M059J (cell line): ENCODE data around the gene ZNF862. TPM values are rescaled to one million over a fixed set of nuclear protein-coding genes. Genes with fewer than 3 reads are reported as not detected.

ENCODE experiments used
- DNase-seq: peaks from one replicate; pipeline ENCODE4 v3.0.0-alpha.2; 2012; ENCODE audit warnings: low read depth
- total RNA-seq: library from RNA; depleted of rRNA; stranded (reverse); fragments of >200 nt; shearing (Covaris generic); gene quantifications from 2 replicates; pipeline ENCODE4 v1.2.3, GENCODE V29; 2014

Gene ZNF862
- total RNA-seq, 1 experiment from 2014 or later = 6.4 TPM

GRCh38 chr7:149811221-149811620, 27.0 kb upstream of the ZNF862 start:
- DNase-seq = peak; percentile 25

DNA sequence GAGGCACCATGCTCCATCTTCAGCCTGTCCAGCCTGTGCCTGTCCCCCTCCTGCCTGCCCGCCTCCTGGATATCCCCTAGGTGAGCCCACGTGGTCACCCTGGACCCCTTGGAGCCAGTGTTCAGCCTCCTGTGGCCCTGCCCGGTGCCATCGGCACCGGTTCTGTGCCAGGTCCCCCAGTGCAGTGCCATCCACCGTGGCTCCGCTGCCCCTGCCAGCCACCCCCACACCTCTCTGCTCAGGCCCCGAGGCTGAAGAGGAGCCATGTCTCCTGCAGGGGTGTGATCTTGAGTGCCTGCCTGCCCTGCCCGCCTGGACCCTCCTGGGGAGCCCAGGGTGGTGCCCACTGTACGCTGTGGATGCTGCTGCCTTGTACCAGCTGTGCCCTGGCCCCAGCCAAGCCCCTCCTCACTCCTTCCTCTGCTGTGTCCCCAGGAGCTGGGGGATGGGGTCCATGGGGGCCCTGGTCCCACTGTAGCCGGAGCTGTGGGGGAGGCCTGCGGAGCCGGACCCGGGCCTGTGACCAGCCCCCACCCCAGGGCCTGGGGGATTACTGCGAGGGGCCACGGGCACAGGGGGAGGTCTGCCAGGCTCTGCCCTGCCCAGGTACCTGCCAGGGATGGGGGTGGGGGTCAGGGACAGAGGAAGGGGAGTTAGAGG, 26.2 kb upstream of the ZNF862 start:
- no peak for DNase-seq

GRCh38 chr7:149813254-149814035, 24.7 kb upstream of the ZNF862 start:
- DNase-seq = no peak

DNA sequence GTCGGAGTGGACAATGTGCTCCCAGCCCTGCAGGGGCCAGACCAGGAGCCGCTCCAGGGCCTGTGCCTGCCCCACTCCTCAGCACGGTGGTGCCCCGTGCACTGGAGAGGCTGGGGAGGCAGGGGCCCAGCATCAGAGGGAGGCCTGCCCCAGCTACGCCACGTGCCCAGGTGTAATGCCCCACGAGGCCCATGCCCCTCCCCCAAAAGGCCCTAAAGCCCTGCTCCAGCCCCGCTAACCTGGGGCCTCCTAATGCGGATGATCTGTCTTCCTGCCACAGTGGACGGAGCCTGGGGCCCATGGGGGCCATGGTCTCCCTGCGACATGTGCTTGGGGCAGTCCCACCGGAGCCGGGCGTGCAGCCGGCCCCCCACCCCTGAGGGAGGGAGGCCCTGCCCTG, 23.7 kb upstream of the ZNF862 start:
- DNase-seq = no peak

DNA sequence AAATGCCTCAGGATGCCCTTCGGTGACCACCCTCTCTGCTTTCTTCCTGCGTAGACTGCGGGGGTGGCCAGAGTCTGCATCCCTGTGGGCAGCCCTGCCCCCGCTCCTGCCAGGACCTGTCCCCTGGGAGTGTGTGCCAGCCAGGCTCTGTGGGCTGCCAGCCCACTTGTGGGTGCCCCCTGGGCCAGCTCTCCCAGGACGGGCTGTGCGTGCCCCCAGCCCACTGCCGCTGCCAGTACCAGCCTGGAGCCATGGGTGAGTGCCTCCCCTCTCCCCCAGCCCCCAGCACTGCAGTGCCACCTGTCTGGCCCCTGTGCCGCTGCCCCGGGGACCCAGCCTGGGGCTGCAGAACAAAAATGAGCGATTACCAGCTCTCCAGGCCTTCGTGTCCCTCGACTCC, 23.1 kb upstream of the ZNF862 start:
- DNase-seq = no peak

DNA sequence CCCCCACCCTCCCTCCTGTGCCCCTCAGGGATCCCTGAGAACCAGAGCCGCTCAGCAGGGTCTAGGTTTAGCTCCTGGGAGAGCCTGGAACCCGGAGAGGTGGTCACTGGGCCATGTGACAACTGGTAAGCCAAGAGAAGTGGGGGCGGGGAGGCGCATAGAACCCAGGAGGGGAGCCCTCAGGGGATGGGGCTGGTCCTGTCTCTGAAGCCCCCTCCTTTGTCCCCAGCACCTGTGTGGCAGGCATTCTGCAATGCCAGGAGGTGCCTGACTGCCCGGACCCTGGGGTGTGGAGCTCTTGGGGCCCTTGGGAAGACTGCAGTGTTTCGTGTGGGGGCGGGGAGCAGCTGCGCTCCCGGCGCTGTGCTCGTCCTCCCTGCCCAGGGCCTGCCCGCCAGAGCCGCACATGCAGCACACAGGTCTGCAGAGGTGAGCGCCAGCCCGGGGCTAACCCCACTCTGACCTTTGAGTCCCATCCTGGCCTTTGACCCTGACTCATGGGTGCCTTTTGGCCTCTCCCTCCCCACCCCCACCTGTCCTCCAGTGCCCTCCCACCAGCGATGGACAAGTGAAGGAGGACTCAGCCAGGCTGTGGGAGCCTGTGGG, 22.4 kb upstream of the ZNF862 start:
- no peak for DNase-seq

- no peak for DNase-seq
Measured at GRCh38 chr7:149816267-149816751, 21.9 kb upstream of the ZNF862 start.

DNA sequence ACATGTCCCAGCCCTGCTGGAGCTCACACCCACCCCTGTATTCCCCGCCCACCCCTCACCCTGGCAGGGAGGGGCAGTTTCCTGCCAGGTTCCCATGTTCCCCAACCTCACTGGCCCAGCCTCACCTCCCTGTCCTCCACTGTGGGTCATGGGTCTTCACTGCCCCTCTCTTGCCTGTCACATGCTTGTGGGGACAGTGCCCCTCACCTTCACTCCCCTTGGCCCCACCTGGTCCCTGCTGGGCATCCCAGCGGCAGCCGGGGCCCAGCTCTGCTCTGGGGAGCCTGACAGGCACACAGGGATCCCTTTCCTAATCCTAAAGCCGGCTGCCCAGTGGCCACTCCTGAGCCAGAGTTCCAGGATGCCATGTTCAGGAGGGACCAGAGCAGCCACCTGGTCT, 21.4 kb upstream of the ZNF862 start:
- no peak for DNase-seq

DNA sequence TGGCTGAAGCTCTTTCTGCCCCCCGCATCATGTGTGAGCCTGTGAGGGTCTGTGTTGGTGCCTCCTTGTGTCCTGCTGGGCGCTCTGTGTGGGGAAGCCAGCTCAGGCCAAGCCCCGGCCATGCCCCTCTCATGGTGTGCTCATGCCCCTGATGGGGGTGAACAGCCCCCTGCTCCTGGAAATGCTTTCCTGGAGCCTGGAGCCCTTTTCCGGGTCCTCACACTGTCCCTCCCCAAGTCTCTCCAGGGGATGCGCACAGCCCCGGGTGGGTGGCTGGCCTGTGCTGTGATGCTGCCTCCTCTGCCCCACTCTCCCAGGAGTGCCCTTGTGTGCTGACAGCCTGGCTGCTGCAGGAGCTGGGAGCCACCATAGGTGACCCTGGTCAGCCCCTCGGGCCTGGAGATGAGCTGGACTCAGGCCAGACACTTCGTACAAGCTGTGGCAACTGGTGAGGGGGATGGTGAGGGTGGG, 20.8 kb upstream of the ZNF862 start:
- no peak for DNase-seq

GRCh38 chr7:149817836-149818535, 20.2 kb upstream of the ZNF862 start:
- no peak for DNase-seq

GRCh38 chr7:149818536-149818840, 19.7 kb upstream of the ZNF862 start:
- no peak for DNase-seq

DNA sequence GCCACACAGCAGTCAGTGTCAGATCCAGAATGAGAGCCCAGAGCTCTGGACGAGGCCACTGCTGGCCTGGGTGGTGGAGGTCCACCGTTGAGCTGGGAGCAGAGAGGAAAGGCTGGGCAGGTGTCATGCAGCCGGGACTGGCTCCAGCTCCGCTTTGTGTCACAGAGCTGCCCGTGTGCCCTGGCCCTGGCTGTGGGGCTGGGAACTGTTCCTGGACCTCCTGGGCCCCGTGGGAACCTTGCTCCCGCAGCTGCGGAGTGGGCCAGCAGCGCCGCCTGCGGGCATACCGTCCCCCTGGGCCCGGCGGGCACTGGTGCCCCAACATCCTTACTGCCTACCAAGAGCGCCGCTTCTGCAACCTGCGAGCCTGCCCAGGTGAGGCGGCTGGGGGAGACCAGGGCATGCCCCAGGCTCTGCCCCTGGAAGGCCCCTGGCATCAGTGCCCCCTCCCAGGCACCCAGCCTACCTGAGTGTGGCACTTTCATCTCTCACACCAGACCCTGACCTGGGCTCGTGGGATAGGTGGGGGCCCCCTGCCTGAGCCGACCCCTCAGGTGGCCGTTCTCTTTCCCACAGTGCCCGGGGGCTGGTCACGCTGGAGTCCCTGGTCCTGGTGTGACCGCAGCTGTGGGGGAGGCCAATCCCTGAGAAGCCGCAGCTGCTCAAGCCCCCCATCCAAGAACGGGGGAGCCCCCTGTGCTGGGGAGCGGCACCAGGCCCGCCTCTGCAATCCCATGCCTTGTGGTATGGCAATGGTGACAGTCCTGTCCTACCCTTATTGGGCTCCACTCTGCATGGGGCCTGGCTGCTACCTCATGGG, 18.8 kb upstream of the ZNF862 start:
- DNase-seq = no peak

DNA sequence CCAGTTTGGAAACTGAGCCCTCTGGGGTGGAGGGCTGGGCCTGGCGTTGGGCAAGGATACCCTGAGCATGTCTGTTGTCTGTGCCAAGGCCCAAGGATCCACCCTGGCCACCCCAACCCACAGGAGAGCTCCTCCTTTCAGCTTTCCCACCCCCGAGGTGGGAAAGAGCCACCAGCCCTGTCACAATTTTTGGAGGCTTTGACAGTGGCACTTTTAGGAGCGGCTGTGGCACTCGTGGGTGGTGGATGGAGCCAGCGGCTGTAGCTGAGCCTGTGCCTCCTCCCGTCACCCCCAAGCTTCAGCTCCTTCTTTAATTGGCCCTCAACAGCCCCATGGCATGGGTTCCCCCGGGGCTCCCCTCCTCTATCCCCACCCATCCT, 18.2 kb upstream of the ZNF862 start:
- DNase-seq = no peak

- peak; percentile 17 for DNase-seq
Measured at GRCh38 chr7:149820622-149821190, 17.5 kb upstream of the ZNF862 start.

GRCh38 chr7:149821191-149822148, 16.7 kb upstream of the ZNF862 start:
- no peak for DNase-seq

DNA sequence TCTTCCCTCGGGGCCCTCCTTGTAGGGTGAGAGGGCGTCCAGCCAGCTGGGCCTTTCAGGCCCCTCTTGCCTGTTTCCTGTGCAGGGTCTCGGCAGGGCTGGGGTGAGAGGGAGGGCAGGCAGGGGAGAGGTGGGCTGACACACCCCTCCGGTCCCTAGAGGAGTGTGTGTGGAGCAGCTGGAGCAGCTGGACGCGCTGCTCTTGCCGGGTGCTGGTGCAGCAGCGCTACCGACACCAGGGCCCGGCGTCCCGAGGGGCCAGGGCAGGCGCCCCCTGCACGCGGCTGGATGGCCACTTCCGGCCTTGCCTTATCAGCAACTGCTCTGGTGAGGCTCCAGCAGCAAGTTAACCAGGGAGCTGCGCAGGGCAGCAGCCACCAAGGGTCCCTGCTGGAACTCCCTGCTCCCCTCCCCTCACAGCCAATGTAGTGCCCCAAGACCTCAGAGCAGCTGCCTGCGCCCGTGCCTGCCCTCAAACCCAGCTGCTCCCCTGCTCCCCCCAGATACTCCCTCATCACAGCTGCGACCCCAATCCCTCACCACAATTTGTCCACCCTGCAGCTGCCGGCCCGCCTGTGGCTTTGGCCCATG, 15.7 kb upstream of the ZNF862 start:
- DNase-seq = no peak

DNA sequence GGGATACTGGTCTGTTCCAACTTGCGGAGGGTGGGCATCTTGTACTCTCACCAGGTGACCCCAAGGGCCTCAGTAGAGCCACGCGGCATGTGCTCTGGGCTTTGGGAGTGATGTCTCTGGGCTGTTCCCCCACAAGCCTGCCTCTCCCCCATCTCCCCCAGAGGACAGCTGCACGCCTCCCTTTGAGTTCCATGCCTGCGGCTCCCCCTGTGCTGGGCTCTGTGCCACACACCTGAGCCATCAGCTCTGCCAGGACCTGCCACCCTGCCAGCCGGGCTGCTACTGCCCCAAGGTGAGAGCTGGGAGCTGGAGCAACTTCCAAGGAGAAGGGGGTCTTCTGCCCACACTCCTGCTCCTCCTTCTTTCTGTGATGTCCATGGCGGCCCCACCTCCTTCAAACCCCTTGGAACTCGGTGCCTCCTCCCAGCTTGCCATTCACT, 15.0 kb upstream of the ZNF862 start:
- no peak for DNase-seq

- no peak for DNase-seq
Measured at GRCh38 chr7:149823631-149824199, 14.5 kb upstream of the ZNF862 start.

GRCh38 chr7:149824301-149824741, 13.9 kb upstream of the ZNF862 start:
- DNase-seq = no peak
